HL-60 (cell line): ENCODE measurements around the gene TXNL4B.

Experiments used
- DNase-seq, 2 experiments: peaks; one replicate each; pipeline ENCODE4 v3.0.0-alpha.2; 2010 to 2020; ENCODE audit warnings: low read depth in 1 of 2, low spot score in 1 of 2
- H3K27ac ChIP-seq: fragments of 250-450 bp; sonication (Bioruptor Pico); replicated peaks from 2 replicates; pipeline ENCODE4 v1.5.1; 2020; ENCODE audit warnings: mild to moderate bottlenecking, moderate library complexity
- H3K27me3 ChIP-seq: fragments of 250-450 bp; sonication (Bioruptor Pico); 2 replicates; pipeline ENCODE4 v1.5.1; 2021; ENCODE audit warnings: mild to moderate bottlenecking, moderate library complexity; ENCODE audit not compliant: insufficient read depth, poor library complexity, severe bottlenecking
- H3K4me3 ChIP-seq: replicated peaks from 2 replicates; pipeline ENCODE4 v1.5.1; 2011; ENCODE audit warnings: mild to moderate bottlenecking, control low read depth, low read length; ENCODE audit not compliant: insufficient read depth
- GABPA ChIP-seq: IDR thresholded peaks from 2 replicates; pipeline ENCODE4 v1.6.1; 2012; ENCODE audit warnings: low read depth
- POLR2AphosphoS5 ChIP-seq: IDR thresholded peaks from 2 replicates; pipeline ENCODE4 v1.6.1; 2012; ENCODE audit warnings: low read depth
- SPI1 ChIP-seq: IDR thresholded peaks from 2 replicates; pipeline ENCODE4 v1.6.1; 2012; ENCODE audit warnings: low read depth, mild to moderate bottlenecking, borderline replicate concordance
- TF ChIP-seq, protein P1 (sequence below): IDR thresholded peaks from one replicate; pipeline ENCODE4 v1.5.1; 2011; ENCODE audit warnings: low read length, control low read depth, inconsistent platforms; ENCODE audit not compliant: insufficient read depth
- TF ChIP-seq, protein P2 (sequence below): IDR thresholded peaks from 2 replicates; pipeline ENCODE4 v1.6.1; 2012; ENCODE audit warnings: low read depth; ENCODE audit not compliant: insufficient replicate concordance

TXNL4B gene

DNA sequence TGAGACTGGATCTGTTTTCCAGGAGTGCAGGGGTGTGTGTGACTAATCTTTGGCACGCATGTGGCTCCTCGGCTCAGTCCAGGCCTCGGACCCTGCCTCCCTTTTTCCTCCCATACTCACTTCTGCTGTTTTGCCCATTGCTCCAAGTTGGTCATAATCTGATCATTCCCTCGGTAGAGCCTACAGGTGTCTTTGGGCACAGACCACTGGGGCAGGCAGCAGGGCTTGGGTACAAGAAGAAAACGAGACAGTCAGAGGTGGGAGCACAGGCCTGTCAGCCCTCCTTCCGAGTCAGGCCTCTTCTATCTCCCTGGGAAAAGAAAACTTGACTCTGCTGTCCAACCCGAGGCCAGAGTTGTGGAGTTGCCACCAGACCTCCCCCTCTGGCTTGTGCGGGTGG is 30.0 kb upstream of the TXNL4B start:
- no peak for DNase-seq
- Histone ChIP-seq H3K27ac (no peak overlapping the region), H3K27me3 (no peaks in the 10 kb centered on the region), H3K4me3 (no peak overlapping the region)
- TF ChIP-seq POLR2AphosphoS5 (no peak), SPI1 (no peak), GABPA (no peak)
- TF ChIP-seq, protein P1, sequence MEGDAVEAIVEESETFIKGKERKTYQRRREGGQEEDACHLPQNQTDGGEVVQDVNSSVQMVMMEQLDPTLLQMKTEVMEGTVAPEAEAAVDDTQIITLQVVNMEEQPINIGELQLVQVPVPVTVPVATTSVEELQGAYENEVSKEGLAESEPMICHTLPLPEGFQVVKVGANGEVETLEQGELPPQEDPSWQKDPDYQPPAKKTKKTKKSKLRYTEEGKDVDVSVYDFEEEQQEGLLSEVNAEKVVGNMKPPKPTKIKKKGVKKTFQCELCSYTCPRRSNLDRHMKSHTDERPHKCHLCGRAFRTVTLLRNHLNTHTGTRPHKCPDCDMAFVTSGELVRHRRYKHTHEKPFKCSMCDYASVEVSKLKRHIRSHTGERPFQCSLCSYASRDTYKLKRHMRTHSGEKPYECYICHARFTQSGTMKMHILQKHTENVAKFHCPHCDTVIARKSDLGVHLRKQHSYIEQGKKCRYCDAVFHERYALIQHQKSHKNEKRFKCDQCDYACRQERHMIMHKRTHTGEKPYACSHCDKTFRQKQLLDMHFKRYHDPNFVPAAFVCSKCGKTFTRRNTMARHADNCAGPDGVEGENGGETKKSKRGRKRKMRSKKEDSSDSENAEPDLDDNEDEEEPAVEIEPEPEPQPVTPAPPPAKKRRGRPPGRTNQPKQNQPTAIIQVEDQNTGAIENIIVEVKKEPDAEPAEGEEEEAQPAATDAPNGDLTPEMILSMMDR, result no peak
- TF ChIP-seq, protein P2, sequence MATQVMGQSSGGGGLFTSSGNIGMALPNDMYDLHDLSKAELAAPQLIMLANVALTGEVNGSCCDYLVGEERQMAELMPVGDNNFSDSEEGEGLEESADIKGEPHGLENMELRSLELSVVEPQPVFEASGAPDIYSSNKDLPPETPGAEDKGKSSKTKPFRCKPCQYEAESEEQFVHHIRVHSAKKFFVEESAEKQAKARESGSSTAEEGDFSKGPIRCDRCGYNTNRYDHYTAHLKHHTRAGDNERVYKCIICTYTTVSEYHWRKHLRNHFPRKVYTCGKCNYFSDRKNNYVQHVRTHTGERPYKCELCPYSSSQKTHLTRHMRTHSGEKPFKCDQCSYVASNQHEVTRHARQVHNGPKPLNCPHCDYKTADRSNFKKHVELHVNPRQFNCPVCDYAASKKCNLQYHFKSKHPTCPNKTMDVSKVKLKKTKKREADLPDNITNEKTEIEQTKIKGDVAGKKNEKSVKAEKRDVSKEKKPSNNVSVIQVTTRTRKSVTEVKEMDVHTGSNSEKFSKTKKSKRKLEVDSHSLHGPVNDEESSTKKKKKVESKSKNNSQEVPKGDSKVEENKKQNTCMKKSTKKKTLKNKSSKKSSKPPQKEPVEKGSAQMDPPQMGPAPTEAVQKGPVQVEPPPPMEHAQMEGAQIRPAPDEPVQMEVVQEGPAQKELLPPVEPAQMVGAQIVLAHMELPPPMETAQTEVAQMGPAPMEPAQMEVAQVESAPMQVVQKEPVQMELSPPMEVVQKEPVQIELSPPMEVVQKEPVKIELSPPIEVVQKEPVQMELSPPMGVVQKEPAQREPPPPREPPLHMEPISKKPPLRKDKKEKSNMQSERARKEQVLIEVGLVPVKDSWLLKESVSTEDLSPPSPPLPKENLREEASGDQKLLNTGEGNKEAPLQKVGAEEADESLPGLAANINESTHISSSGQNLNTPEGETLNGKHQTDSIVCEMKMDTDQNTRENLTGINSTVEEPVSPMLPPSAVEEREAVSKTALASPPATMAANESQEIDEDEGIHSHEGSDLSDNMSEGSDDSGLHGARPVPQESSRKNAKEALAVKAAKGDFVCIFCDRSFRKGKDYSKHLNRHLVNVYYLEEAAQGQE, result no peak

DNA sequence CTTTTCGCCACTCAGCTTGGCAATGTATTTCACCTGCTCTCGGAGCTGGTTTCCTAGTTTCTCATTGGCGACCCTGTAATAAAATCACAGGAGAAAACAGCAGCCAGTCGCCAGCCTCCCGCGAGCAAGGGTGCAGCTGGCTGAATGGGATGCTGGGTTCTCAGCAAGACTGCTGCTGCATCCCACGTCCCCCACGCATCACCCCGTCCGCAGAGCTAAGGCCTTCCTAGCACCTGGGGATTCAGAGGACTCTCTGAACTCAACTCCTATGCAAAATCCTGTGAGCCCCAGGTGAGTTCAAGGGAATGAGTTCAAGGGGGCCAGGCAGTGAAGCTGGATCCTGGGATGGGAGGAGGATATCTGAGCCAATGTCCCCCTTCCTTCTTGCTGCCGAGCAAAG is 29.5 kb upstream of the TXNL4B start:
- H3K4me3 ChIP-seq, result no peak overlapping the region

DNA sequence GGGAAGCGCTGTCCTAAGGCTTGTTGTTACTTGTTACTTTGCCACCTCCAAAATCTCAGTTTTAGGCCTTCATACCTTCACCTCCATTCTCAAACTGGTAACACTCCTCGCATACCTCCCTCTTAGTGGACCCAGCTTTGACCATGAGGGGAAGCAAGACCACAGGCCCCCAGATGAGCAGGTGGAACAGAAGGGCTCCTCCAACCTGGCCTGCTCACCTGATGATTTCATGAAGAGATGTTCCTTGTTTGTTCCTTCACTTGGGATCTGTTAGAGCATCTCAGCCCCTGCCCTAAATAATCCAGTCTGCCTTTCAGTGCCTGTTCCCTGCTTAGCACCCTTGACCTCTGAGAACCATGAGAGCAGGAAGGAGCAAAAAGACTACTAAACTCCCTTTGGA is 28.9 kb upstream of the TXNL4B start:
- no peak for DNase-seq
- TF ChIP-seq GABPA (no peak), POLR2AphosphoS5 (no peak), SPI1 (no peak)
- TF ChIP-seq, protein P1, result no peak
- TF ChIP-seq, protein P2, result no peak

More for the DNA sequence above, 29.5 kb upstream of the TXNL4B start:
- TF ChIP-seq SPI1 (no peak), GABPA (no peak), POLR2AphosphoS5 (no peak)
- TF ChIP-seq, protein P1, result no peak
- no peaks in the 10 kb centered on the region for H3K27me3 ChIP-seq
- DNase-seq, result no peak
- no peak overlapping the region for H3K27ac ChIP-seq

DNA sequence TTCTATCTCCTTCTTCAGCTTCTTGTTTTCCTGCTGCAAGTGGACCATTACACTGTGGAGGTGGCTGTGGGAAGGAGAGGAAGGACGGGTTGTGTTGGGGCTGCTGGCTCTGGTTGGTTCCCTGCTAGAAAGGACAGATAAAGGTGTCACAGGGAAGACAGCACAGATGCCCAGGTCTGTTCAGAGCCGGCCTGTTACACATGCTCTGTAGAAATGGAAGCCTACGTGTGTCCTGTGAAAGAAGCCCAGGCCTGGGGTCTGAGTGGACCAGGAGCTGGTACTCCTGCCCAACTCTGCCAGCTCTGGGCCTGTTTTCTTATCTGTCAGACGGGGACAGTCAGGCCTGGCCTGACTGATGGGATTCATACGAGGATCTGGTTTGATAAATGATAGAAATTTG is 26.6 kb upstream of the TXNL4B start:
- no peak for DNase-seq
- no peak overlapping the region for H3K27ac ChIP-seq
- TF ChIP-seq, protein P1, result no peak
- TF ChIP-seq, protein P2, result no peak
- no peak for TF ChIP-seq SPI1
- TF ChIP-seq POLR2AphosphoS5, result no peak
- TF ChIP-seq GABPA, result no peak
- H3K27me3 ChIP-seq, result no peaks in the 10 kb centered on the region
- H3K4me3 ChIP-seq, result no peak overlapping the region

More for the DNA sequence above, 28.9 kb upstream of the TXNL4B start:
- no peak overlapping the region for H3K4me3 ChIP-seq
- no peaks in the 10 kb centered on the region for H3K27me3 ChIP-seq
- no peak overlapping the region for H3K27ac ChIP-seq
